SU-DHL-6 (cell line): ENCODE data around the gene GRK6.

ENCODE experiments used
- H2AFZ ChIP-seq: fragments of 200-600 bp; sonication (generic); 2 replicates; pipeline ENCODE4 v1.6.1; 2014; ENCODE audit warnings: low read depth, mild to moderate bottlenecking, moderate library complexity, mixed read lengths, antibody characterized with exemption, low read length; ENCODE audit not compliant: severe bottlenecking
- H3F3A ChIP-seq: fragments of 200-600 bp; shearing (Covaris generic); 2 replicates; pipeline ENCODE4 v1.6.0; 2016; ENCODE audit warnings: antibody characterized with exemption, mild to moderate bottlenecking; ENCODE audit not compliant: insufficient read depth
- H3K27ac ChIP-seq: fragments of 200-600 bp; sonication (generic); 2 replicates; pipeline ENCODE4 v1.5.1; 2016; ENCODE audit warnings: low read depth, mild to moderate bottlenecking, low read length, moderate library complexity, mixed read lengths
- H3K27me3 ChIP-seq: fragments of 200-600 bp; sonication (generic), shearing (Covaris generic); 2 replicates; pipeline ENCODE4 v1.6.0; 2014; ENCODE audit warnings: mild to moderate bottlenecking, low read length
- H3K36me3 ChIP-seq: fragments of 200-600 bp; sonication (generic); 2 replicates; pipeline ENCODE4 v1.6.1; 2014; ENCODE audit warnings: mild to moderate bottlenecking, low read length, mixed read lengths
- H3K4me2 ChIP-seq: fragments of 300-600, 200-600 bp; shearing (Covaris generic), sonication (generic); 2 replicates; pipeline ENCODE4 v1.6.0; 2014; ENCODE audit warnings: low read length, low read depth, mild to moderate bottlenecking; ENCODE audit not compliant: poor library complexity, severe bottlenecking
- H3K4me3 ChIP-seq: fragments of 200-600 bp; sonication (generic); 2 replicates; pipeline ENCODE4 v1.5.1; 2014; ENCODE audit warnings: antibody characterized with exemption, low read length, mild to moderate bottlenecking, mixed read lengths; ENCODE audit not compliant: insufficient read depth, poor library complexity, severe bottlenecking
- H3K79me2 ChIP-seq: fragments of 200-600 bp; sonication (generic); 2 replicates; pipeline ENCODE4 v1.6.1; 2014; ENCODE audit warnings: mild to moderate bottlenecking, low read length, moderate library complexity; ENCODE audit not compliant: insufficient read depth
- H3K9ac ChIP-seq: fragments of 200-600 bp; sonication (generic); 2 replicates; pipeline ENCODE4 v1.7.0; 2014; ENCODE audit warnings: mild to moderate bottlenecking, low read length
- H3K9me2 ChIP-seq: fragments of 200-600 bp; sonication (generic); replicated peaks from 2 replicates; pipeline ENCODE4 v1.6.1; 2014; ENCODE audit warnings: low read length; ENCODE audit not compliant: insufficient read depth
- H3K9me3 ChIP-seq: fragments of 200-600 bp; sonication (generic); 2 replicates; pipeline ENCODE4 v1.6.1; 2014; ENCODE audit warnings: low read length, mixed read lengths; ENCODE audit not compliant: insufficient read depth
- H4K20me1 ChIP-seq: fragments of 200-600 bp; sonication (generic); 2 replicates; pipeline ENCODE4 v1.6.1; 2014; ENCODE audit warnings: low read depth, mild to moderate bottlenecking, antibody characterized with exemption, low read length, moderate library complexity, mixed read lengths
- CTCF ChIP-seq: fragments of 200-600 bp; sonication (generic); IDR thresholded peaks from one replicate; pipeline ENCODE4 v1.5.1; 2017; ENCODE audit warnings: antibody characterized with exemption, mild to moderate bottlenecking, low read length, moderate library complexity; ENCODE audit not compliant: insufficient read depth, poor library complexity, severe bottlenecking
- EZH2phosphoT487 ChIP-seq: fragments of 200-600 bp; sonication (generic), shearing (Covaris generic); conservative IDR thresholded peaks from 2 replicates; pipeline ENCODE4 v1.6.1; 2018; ENCODE audit warnings: mild to moderate bottlenecking, antibody characterized with exemption, low read length, moderate library complexity, mixed read lengths

The GRK6 gene

GRCh38 chr5:177392765-177393164 is 33.7 kb upstream of the GRK6 start:
- 0 out of 2 replicates have a peak, but pooled peaks cover 3% of the 10 kb centered on the region for H3F3A ChIP-seq
- H3K4me2 ChIP-seq: no peak overlapping the region
- H3K4me3 ChIP-seq: no peak overlapping the region
- no peaks in the 10 kb centered on the region for H3K79me2 ChIP-seq
- no peak for TF ChIP-seq EZH2phosphoT487
- TF ChIP-seq CTCF: no peak
- H3K27me3 ChIP-seq: no peaks in the 10 kb centered on the region
- H2AFZ ChIP-seq: no peak overlapping the region
- no peaks in the 10 kb centered on the region for H4K20me1 ChIP-seq
- no peaks in the 10 kb centered on the region for H3K9me3 ChIP-seq
- H3K9ac ChIP-seq: no peak overlapping the region
- H3K27ac ChIP-seq: no peak overlapping the region
- no peaks in the 10 kb centered on the region for H3K9me2 ChIP-seq
- no peaks in the 10 kb centered on the region for H3K36me3 ChIP-seq

GRCh38 chr5:177393206-177393765 is 33.2 kb upstream of the GRK6 start:
- no peak for TF ChIP-seq EZH2phosphoT487
- Histone ChIP-seq H3K9me2 (no peaks in the 10 kb centered on the region), H3K4me3 (no peak overlapping the region), H3F3A (0 out of 2 replicates have a peak, but pooled peaks cover 3% of the 10 kb centered on the region), H3K36me3 (no peaks in the 10 kb centered on the region), H4K20me1 (no peaks in the 10 kb centered on the region), H3K4me2 (no peak overlapping the region), H3K27ac (no peak overlapping the region), H3K79me2 (no peaks in the 10 kb centered on the region), H3K27me3 (no peaks in the 10 kb centered on the region), H2AFZ (no peak overlapping the region), H3K9me3 (no peaks in the 10 kb centered on the region), H3K9ac (no peak overlapping the region)

GRCh38 chr5:177393990-177394389 is 32.5 kb upstream of the GRK6 start:
- no peaks in the 10 kb centered on the region for H3K27me3 ChIP-seq
- no peak overlapping the region for H3K9ac ChIP-seq
- H3K9me2 ChIP-seq: no peaks in the 10 kb centered on the region
- 0 out of 2 replicates have a peak, but pooled peaks cover 3% of the 10 kb centered on the region for H3F3A ChIP-seq
- no peak overlapping the region for H3K27ac ChIP-seq
- H3K9me3 ChIP-seq: no peaks in the 10 kb centered on the region
- H3K79me2 ChIP-seq: no peaks in the 10 kb centered on the region
- no peak overlapping the region for H3K4me3 ChIP-seq
- no peaks in the 10 kb centered on the region for H3K36me3 ChIP-seq
- no peak overlapping the region for H2AFZ ChIP-seq
- TF ChIP-seq CTCF (no peak), EZH2phosphoT487 (no peak)
- no peak overlapping the region for H3K4me2 ChIP-seq
- H4K20me1 ChIP-seq: no peaks in the 10 kb centered on the region

GRCh38 chr5:177396078-177396477 is 30.4 kb upstream of the GRK6 start:
- Histone ChIP-seq H3K9me3 (no peaks in the 10 kb centered on the region), H3K27me3 (no peaks in the 10 kb centered on the region), H4K20me1 (no peaks in the 10 kb centered on the region), H3K27ac (no peak overlapping the region), H3K9ac (no peak overlapping the region), H3K4me3 (no peak overlapping the region), H3K36me3 (no peaks in the 10 kb centered on the region), H3K9me2 (no peaks in the 10 kb centered on the region), H3K79me2 (no peaks in the 10 kb centered on the region), H3K4me2 (no peak overlapping the region), H2AFZ (no peak overlapping the region), H3F3A (no peaks in the 10 kb centered on the region)
- TF ChIP-seq EZH2phosphoT487 (no peak), CTCF (no peak)
